ENCODE measurements around the gene EML4.
"Not testable (repeated sequence)": the region's sequence is repeated elsewhere in the genome, so short reads cannot be mapped to it uniquely, and the experiment has no call there.

- not testable (repeated sequence) for TF ChIP-seq EZH2 (IDR thresholded peaks at IDR 0.05; ENCODE audit: borderline replicate concordance, low read depth, low read length, poor library complexity, severe bottlenecking)
- TF ChIP-seq, protein P1, sequence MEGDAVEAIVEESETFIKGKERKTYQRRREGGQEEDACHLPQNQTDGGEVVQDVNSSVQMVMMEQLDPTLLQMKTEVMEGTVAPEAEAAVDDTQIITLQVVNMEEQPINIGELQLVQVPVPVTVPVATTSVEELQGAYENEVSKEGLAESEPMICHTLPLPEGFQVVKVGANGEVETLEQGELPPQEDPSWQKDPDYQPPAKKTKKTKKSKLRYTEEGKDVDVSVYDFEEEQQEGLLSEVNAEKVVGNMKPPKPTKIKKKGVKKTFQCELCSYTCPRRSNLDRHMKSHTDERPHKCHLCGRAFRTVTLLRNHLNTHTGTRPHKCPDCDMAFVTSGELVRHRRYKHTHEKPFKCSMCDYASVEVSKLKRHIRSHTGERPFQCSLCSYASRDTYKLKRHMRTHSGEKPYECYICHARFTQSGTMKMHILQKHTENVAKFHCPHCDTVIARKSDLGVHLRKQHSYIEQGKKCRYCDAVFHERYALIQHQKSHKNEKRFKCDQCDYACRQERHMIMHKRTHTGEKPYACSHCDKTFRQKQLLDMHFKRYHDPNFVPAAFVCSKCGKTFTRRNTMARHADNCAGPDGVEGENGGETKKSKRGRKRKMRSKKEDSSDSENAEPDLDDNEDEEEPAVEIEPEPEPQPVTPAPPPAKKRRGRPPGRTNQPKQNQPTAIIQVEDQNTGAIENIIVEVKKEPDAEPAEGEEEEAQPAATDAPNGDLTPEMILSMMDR (conservative IDR thresholded peaks at IDR 0.05; ENCODE audit: low read depth, low read length), result not testable (repeated sequence)
These were observed 178.4 kb downstream of the EML4 start for GRCh38 chr2:42347518-42347917.

Data from A673 (cell line).